ENCODE measurements around the gene CLRN3. TPM values are rescaled to one million over a fixed set of nuclear protein-coding genes. Genes with fewer than 3 reads are reported as not detected.

CLRN3 gene
- total and polyA plus RNA-seq, 2 of the 8 experiments (the other 6 are each of a cell fraction or from before 2014, with no cell fraction given): not detected

DNA sequence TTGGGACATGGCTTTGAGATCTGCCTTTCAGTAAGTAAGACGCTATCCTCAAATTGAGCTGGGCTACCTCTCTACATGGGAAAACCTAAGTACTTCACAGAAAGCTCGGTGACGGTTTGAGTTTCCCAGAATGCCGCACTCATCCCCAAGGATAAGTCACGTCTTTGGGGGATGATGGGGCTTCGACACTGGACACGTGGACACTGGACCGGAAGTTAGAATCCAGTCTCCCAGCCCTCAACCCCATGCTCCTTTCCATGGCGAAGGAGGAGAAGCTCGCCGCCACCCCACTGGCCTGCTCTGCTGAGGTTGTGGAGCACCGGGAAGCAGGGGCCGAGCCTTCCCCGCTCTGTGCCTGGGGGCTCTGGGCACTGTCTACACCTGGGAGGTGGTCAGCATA is 41.6 kb upstream of the CLRN3 start:
- H3K79me1 ChIP-seq (ENCODE audit: low read depth, low read length): no peaks in the 10 kb centered on the region
- H2BK20ac ChIP-seq (ENCODE audit: low read length): no peak overlapping the region
- ChIA-PET POLR2A (ENCODE audit: partially characterized antibody) (no interaction called here), CTCF (ENCODE audit: partially characterized antibody) (interaction anchor here (0.5 to 2.8 kb wide), 4 partner anchors 12 to 958 kb away, joined by 3 to 12 read pairs (median 4); partner anchors contain the start of gene PTPRE)
- TF ChIP-seq KDM5A (IDR thresholded peaks at IDR 0.05; ENCODE audit: low read length): no peak
- no peak for TF ChIP-seq KDM1A (IDR thresholded peaks at IDR 0.05; ENCODE audit: borderline replicate concordance, low read length)
- no peak for TF ChIP-seq ASH2L (IDR thresholded peaks at IDR 0.05; ENCODE audit: low read length)
- TF ChIP-seq, protein P1, sequence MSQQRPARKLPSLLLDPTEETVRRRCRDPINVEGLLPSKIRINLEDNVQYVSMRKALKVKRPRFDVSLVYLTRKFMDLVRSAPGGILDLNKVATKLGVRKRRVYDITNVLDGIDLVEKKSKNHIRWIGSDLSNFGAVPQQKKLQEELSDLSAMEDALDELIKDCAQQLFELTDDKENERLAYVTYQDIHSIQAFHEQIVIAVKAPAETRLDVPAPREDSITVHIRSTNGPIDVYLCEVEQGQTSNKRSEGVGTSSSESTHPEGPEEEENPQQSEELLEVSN (IDR thresholded peaks at IDR 0.05): no peak
- no peak for TF ChIP-seq RXRA (IDR thresholded peaks at IDR 0.05; ENCODE audit: insufficient read depth, low read depth, low read length)
- TF ChIP-seq, protein P2, sequence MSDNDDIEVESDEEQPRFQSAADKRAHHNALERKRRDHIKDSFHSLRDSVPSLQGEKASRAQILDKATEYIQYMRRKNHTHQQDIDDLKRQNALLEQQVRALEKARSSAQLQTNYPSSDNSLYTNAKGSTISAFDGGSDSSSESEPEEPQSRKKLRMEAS (IDR thresholded peaks at IDR 0.05): no peak
- TF ChIP-seq RFX5 (IDR thresholded peaks at IDR 0.05; ENCODE audit: borderline replicate concordance, low read depth, low read length): no peak
- no peaks in the 10 kb centered on the region for H3K9me3 ChIP-seq (ENCODE audit: insufficient read depth in 2 of 2, low read depth in 1 of 2, low read length in 1 of 2)
- no peak overlapping the region for H2AK5ac ChIP-seq (ENCODE audit: low read depth, low read length)
- H3K23ac ChIP-seq (ENCODE audit: insufficient read length): no peak overlapping the region
- H3K27ac ChIP-seq (ENCODE audit: low read depth, low read length): no peak overlapping the region
- H3K56ac ChIP-seq (replicated peaks; ENCODE audit: insufficient read length, low read depth, low read length): no peak overlapping the region
- no peak for DNase-seq (ENCODE audit: low read depth in 1 of 2, low spot score in 2 of 2)
- no peak overlapping the region for H3K4me2 ChIP-seq (ENCODE audit: insufficient read depth in 1 of 2, low read depth in 2 of 2, low read length in 2 of 2)
- no peak overlapping the region for H3K18ac ChIP-seq (ENCODE audit: extremely low read depth, low read length)
- no peak overlapping the region for H2BK15ac ChIP-seq (ENCODE audit: low read length)
- no peak overlapping the region for H3K4ac ChIP-seq (replicated peaks; ENCODE audit: insufficient read length, low read depth, low read length)
- H4K91ac ChIP-seq (replicated peaks; ENCODE audit: insufficient read length, low read length): no peak overlapping the region
- WGBS, 2 experiments (ENCODE audit: extremely low coverage in 1 of 2, insufficient coverage in 1 of 2, insufficient read length in 1 of 2, insufficient replicate concordance in 2 of 2, low coverage in 1 of 2, low lambda C conversion rate in 2 of 2, missing lambda C conversion rate in 1 of 2): 89% methylated on average over 14 of the region's 14 CpGs; no CpG with 5 or more reads in 1 of the 2 experiments
- no peak overlapping the region for H3K4me3 ChIP-seq (ENCODE audit: extremely low read depth in 1 of 4, insufficient read depth in 2 of 4, low read depth in 3 of 4, low read length in 4 of 4)
- H3K79me2 ChIP-seq (ENCODE audit: control insufficient read depth in 1 of 2, insufficient read depth in 2 of 2, low read length in 2 of 2): no peaks in the 10 kb centered on the region
- no peak for FAIRE-seq
- H2BK120ac ChIP-seq (replicated peaks; ENCODE audit: low read depth, low read length): no peak overlapping the region
- no peaks in the 10 kb centered on the region for H3K36me3 ChIP-seq (ENCODE audit: control insufficient read depth in 2 of 4, insufficient read depth in 4 of 4, low read length in 3 of 4)
- H2BK12ac ChIP-seq (ENCODE audit: low read depth, low read length): no peak overlapping the region
- no peaks in the 10 kb centered on the region for H4K20me1 ChIP-seq (replicated peaks in 1 of 2; ENCODE audit: control insufficient read depth in 1 of 2, insufficient read depth in 2 of 2, low read length in 2 of 2)
- 0 out of 7 replicates have a peak, but pooled peaks cover 0 to 3% (median 0%) of the 10 kb centered on the region in 4 experiments for H3K4me1 ChIP-seq (replicated peaks in 1 of 4; ENCODE audit: control insufficient read depth in 3 of 4, insufficient read depth in 4 of 4, low read length in 3 of 4)
- no peak overlapping the region for H2AFZ ChIP-seq (ENCODE audit: low read length)
- H3K23me2 ChIP-seq (ENCODE audit: low read depth, low read length): no peaks in the 10 kb centered on the region
- H3K9ac ChIP-seq (replicated peaks in 1 of 4; ENCODE audit: extremely low read depth in 1 of 4, low read depth in 3 of 4, low read length in 3 of 4): no peak overlapping the region
- no peak overlapping the region for H4K8ac ChIP-seq (ENCODE audit: extremely low read depth, insufficient read depth, low read length)
- no peak overlapping the region for H3K14ac ChIP-seq (ENCODE audit: insufficient read length)
- H2BK5ac ChIP-seq (ENCODE audit: low read depth, low read length): no peak overlapping the region
- no peak overlapping the region for H4K5ac ChIP-seq (ENCODE audit: insufficient read length, low read depth, low read length)
- no peaks in the 10 kb centered on the region for H3K27me3 ChIP-seq (replicated peaks in 1 of 4; ENCODE audit: control insufficient read depth in 3 of 4, extremely low read depth in 1 of 4, insufficient read depth in 3 of 4, low read length in 3 of 4)

Data from H1 (cell line).